Brain microvascular endothelial cell (primary cell): ENCODE results near the gene BCKDHB.

Experiments
- DNase-seq: peaks from one replicate; pipeline ENCODE4 v3.0.0-alpha.2; 2020
- H3K27ac ChIP-seq: fragments of 250-450 bp; sonication (Bioruptor Pico); 2 replicates; pipeline ENCODE4 v1.5.1; 2020; ENCODE audit warnings: mild to moderate bottlenecking, moderate library complexity
- H3K27me3 ChIP-seq: fragments of 250-450 bp; sonication (Bioruptor Pico); replicated peaks from 2 replicates; pipeline ENCODE4 v1.5.1; 2020; ENCODE audit warnings: mild to moderate bottlenecking
- H3K36me3 ChIP-seq: fragments of 250-450 bp; sonication (Bioruptor Pico); replicated peaks from 2 replicates; pipeline ENCODE4 v1.5.1; 2020; ENCODE audit warnings: mild to moderate bottlenecking
- H3K4me3 ChIP-seq: 2 replicates; pipeline ENCODE4 v1.5.1; 2011; ENCODE audit warnings: low read depth, mild to moderate bottlenecking, control low read depth, low read length, moderate library complexity
- CTCF ChIP-seq: IDR thresholded peaks from 2 replicates; pipeline ENCODE4 v1.5.1; 2011; ENCODE audit warnings: low read depth, mild to moderate bottlenecking, moderate library complexity, low read length, control low read depth, inconsistent platforms; ENCODE audit errors: missing control alignments
- in situ Hi-C: cut with HindIII; loops from 2 replicates; pipeline ENCODE4 v1.10.0; 2017; ENCODE audit warnings: low sequenced_read_pairs, low pct_ligation_motif_present

The BCKDHB gene

DNA sequence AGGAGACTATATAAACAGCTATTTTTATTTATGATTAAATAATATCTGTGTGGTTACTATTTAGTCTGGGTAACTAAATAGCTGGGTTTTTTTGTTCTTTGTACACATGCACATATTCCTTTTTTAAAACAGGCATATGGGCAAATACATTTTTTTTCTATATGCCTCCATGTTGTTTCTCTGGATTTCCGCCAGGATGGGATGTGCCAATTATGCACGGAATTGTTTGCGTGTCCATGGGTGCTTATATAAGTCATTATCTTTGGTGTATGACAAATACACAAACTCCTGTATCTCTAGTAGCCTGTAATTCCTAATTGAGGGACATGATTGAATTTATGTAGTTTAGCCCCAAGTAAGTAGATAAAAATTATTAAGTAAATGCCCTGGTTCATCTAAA lies 226.9 kb downstream of the BCKDHB start:
- in situ Hi-C loops = no loop called here
- H3K36me3 ChIP-seq = no peaks in the 10 kb centered on the region
- no peaks in the 10 kb centered on the region for H3K27me3 ChIP-seq
- no peak for TF ChIP-seq CTCF
- H3K4me3 ChIP-seq = no peak overlapping the region
- DNase-seq = no peak
- H3K27ac ChIP-seq = no peak overlapping the region

DNA sequence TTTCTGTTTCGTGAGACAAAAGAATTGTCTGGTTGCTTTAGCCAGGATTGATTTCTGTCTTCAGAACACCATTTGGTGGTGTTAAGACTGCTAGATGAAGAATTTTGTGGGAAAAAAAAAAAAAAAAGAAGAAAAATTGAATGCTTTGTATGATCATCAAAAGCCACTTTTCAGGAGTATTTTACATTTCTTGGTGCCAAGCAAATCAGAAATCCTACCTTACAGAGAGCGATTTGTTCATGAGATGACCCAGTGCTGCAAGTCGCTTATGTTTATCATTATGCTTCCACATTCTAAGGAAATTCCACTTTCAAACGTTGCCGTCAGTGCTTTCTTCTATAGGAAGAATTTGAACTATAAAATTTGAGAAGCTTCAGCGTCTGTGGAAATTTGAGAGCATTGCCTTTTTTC lies 228.7 kb downstream of the BCKDHB start:
- Histone ChIP-seq H3K4me3 (peak overlapping the region; percentile 9), H3K27ac (peak overlapping the region; percentile 32), H3K36me3 (no peaks in the 10 kb centered on the region), H3K27me3 (no peaks in the 10 kb centered on the region)
- no peak for TF ChIP-seq CTCF
- peak; percentile 7 for DNase-seq
- in situ Hi-C loops = no loop called here

DNA sequence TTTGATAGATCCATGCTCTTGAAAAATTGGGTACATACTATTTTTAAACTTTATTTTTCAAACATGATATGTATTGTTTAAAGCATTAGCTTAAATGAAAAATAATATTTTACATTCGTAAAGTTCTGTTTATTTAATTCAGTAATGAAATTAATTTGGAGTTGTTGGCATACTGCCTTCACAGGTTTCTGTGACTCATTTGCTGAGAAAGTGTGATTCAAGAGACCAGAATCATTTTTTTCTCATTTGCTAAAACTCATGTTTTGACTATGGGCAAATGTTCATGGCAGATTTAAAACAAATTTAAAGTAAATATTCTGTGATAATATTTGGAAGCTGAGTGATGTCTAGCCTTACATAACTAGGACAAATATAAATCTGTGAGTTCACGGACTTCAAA lies 230.4 kb downstream of the BCKDHB start:
- Histone ChIP-seq H3K27ac (no peak overlapping the region), H3K4me3 (no peak overlapping the region), H3K27me3 (no peaks in the 10 kb centered on the region), H3K36me3 (no peaks in the 10 kb centered on the region)
- no peak for DNase-seq
- in situ Hi-C loops = no loop called here
- TF ChIP-seq CTCF = no peak

- Histone ChIP-seq H3K27me3 (no peaks in the 10 kb centered on the region), H3K36me3 (no peaks in the 10 kb centered on the region), H3K27ac (no peak overlapping the region), H3K4me3 (no peak overlapping the region)
- in situ Hi-C loops = no loop called here
- TF ChIP-seq CTCF = peak; percentile 85
- DNase-seq = peak; percentile 31
Measured at GRCh38 chr6:80338201-80338836, 231.8 kb downstream of the BCKDHB start.

- Histone ChIP-seq H3K27ac (no peak overlapping the region), H3K36me3 (no peaks in the 10 kb centered on the region), H3K4me3 (no peak overlapping the region), H3K27me3 (no peaks in the 10 kb centered on the region)
- in situ Hi-C loops = no loop called here
- no peak for DNase-seq
- no peak for TF ChIP-seq CTCF
Measured at GRCh38 chr6:80339421-80339820, 232.9 kb downstream of the BCKDHB start.

GRCh38 chr6:80340280-80340679 lies 233.8 kb downstream of the BCKDHB start:
- no peak overlapping the region for H3K27ac ChIP-seq
- H3K4me3 ChIP-seq = no peak overlapping the region
- no peak for DNase-seq
- no peaks in the 10 kb centered on the region for H3K36me3 ChIP-seq
- in situ Hi-C loops = no loop called here
- H3K27me3 ChIP-seq = no peaks in the 10 kb centered on the region
- no peak for TF ChIP-seq CTCF
